ENCODE data around the gene DPH6. TPM values are rescaled to one million over a fixed set of nuclear protein-coding genes. Genes with fewer than 3 reads are reported as not detected.
"Not testable (repeated sequence)": the region's sequence is repeated elsewhere in the genome, so short reads cannot be mapped to it uniquely, and the experiment has no call there.

The DPH6 gene
- total RNA-seq, 1 donor from 2014 or later = 20.9 TPM

DNA sequence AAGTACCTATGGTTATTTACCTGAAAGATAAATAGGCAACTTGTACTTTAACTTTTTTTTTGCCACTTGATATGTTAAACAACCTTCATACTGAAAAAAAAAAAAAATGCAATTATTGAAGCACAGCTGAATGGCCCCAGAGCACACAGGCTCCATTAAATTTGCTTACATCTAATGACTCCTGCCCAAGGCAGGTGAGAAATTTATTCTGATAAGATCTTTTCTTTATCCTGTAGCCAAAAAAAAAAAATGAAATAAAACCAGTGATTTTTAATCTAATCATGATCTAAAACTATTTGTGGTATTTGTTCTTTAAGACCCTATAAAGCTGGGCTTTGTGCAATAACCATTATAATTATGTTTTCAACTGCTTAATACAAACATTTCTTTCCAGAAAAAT is 115.7 kb downstream of the DPH6 start:
- no peaks in the 10 kb centered on the region for H3K4me1 ChIP-seq (ENCODE audit: control insufficient read depth in 3 of 3, insufficient read depth in 3 of 3, low read length in 3 of 3)
- H3K27ac ChIP-seq (ENCODE audit: low read depth, low read length) = no peak overlapping the region
- H3K9me3 ChIP-seq (ENCODE audit: control insufficient read depth in 3 of 3, low read length in 3 of 3) = no peaks in the 10 kb centered on the region
- no peak overlapping the region for H3K9ac ChIP-seq (ENCODE audit: low read depth in 1 of 3, low read length in 3 of 3)
- no peaks in the 10 kb centered on the region for H3K36me3 ChIP-seq (ENCODE audit: control insufficient read depth in 3 of 3, insufficient read depth in 3 of 3, low read length in 3 of 3)
- H3K4me3 ChIP-seq (ENCODE audit: low read length in 3 of 3) = no peak overlapping the region
- H3K27me3 ChIP-seq (ENCODE audit: control insufficient read depth in 3 of 3, insufficient read depth in 3 of 3, low read length in 3 of 3) = no peaks in the 10 kb centered on the region

GRCh38 chr15:35427496-35427895 is 118.5 kb downstream of the DPH6 start:
- Histone ChIP-seq H3K9ac (ENCODE audit: low read depth in 1 of 3, low read length in 3 of 3) (no peak overlapping the region), H3K27me3 (ENCODE audit: control insufficient read depth in 3 of 3, insufficient read depth in 3 of 3, low read length in 3 of 3) (no peaks in the 10 kb centered on the region), H3K27ac (ENCODE audit: low read depth, low read length) (no peak overlapping the region), H3K36me3 (ENCODE audit: control insufficient read depth in 3 of 3, insufficient read depth in 3 of 3, low read length in 3 of 3) (no peaks in the 10 kb centered on the region), H3K4me1 (ENCODE audit: control insufficient read depth in 3 of 3, insufficient read depth in 3 of 3, low read length in 3 of 3) (no peaks in the 10 kb centered on the region), H3K4me3 (ENCODE audit: low read length in 3 of 3) (no peak overlapping the region), H3K9me3 (ENCODE audit: control insufficient read depth in 3 of 3, low read length in 3 of 3) (no peaks in the 10 kb centered on the region)

DNA sequence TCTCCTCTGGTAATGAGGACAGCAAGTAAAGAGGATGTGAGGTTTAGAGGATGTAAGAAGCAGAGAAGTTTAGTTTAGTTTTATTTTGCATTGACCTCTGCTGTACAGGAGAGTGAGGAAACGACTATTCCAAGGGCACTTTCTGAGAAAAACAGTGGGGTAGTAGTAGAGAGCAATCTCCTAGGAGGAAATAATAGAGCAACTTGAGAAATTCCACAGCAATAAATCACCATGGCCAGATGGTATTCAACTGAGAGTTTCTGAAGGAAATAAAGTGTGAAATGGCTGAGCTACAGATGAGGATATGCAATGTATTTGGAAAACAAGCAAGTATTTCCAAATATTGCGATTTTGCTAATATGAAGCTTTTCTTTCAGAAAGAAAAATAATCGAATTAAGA is 118.9 kb downstream of the DPH6 start:
- Histone ChIP-seq H3K9me3 (ENCODE audit: control insufficient read depth in 3 of 3, low read length in 3 of 3) (no peaks in the 10 kb centered on the region), H3K4me3 (ENCODE audit: low read length in 3 of 3) (no peak overlapping the region), H3K27me3 (ENCODE audit: control insufficient read depth in 3 of 3, insufficient read depth in 3 of 3, low read length in 3 of 3) (no peaks in the 10 kb centered on the region), H3K36me3 (ENCODE audit: control insufficient read depth in 3 of 3, insufficient read depth in 3 of 3, low read length in 3 of 3) (no peaks in the 10 kb centered on the region), H3K9ac (ENCODE audit: low read depth in 1 of 3, low read length in 3 of 3) (no peak overlapping the region), H3K4me1 (ENCODE audit: control insufficient read depth in 3 of 3, insufficient read depth in 3 of 3, low read length in 3 of 3) (no peaks in the 10 kb centered on the region), H3K27ac (ENCODE audit: low read depth, low read length) (no peak overlapping the region)

DNA sequence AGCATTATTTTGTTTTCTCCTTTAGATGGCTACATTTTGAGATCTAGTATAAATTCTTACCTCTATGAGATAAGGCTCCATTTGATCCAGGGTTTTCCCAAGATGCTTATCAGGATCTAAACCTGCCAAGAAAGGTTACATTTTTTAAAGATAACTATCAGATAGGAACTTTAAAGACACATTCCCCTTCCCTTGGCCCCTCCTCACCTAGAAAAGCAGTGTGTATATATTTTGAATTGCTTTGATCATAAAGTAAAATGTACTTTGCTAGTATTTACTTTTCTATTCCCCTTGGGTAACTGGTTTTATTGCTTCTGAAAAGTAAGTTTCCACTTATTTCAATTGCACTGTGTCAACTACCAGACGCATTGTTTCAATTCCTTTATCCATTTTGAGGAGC is 135.2 kb downstream of the DPH6 start:
- H3K4me3 ChIP-seq (ENCODE audit: low read length in 3 of 3) = no peak overlapping the region
- no peak overlapping the region for H3K27ac ChIP-seq (ENCODE audit: low read depth, low read length)
- no peaks in the 10 kb centered on the region for H3K27me3 ChIP-seq (ENCODE audit: control insufficient read depth in 3 of 3, insufficient read depth in 3 of 3, low read length in 3 of 3)
- no peak overlapping the region for H3K9ac ChIP-seq (ENCODE audit: low read depth in 1 of 3, low read length in 3 of 3)
- no peaks in the 10 kb centered on the region for H3K9me3 ChIP-seq (ENCODE audit: control insufficient read depth in 3 of 3, low read length in 3 of 3)
- H3K36me3 ChIP-seq (ENCODE audit: control insufficient read depth in 3 of 3, insufficient read depth in 3 of 3, low read length in 3 of 3) = peaks cover 0 to 8% (median 0%) of the 10 kb centered on the region in 3 donors
- no peaks in the 10 kb centered on the region for H3K4me1 ChIP-seq (ENCODE audit: control insufficient read depth in 3 of 3, insufficient read depth in 3 of 3, low read length in 3 of 3)

- Histone ChIP-seq H3K36me3 (ENCODE audit: control insufficient read depth in 3 of 3, insufficient read depth in 3 of 3, low read length in 3 of 3) (peaks cover 0 to 3% (median 0%) of the 10 kb centered on the region in 3 donors), H3K27me3 (ENCODE audit: control insufficient read depth in 3 of 3, insufficient read depth in 3 of 3, low read length in 3 of 3) (no peaks in the 10 kb centered on the region), H3K9me3 (ENCODE audit: control insufficient read depth in 3 of 3, low read length in 3 of 3) (no peaks in the 10 kb centered on the region), H3K4me3 (ENCODE audit: low read length in 3 of 3) (no peak overlapping the region), H3K4me1 (ENCODE audit: control insufficient read depth in 3 of 3, insufficient read depth in 3 of 3, low read length in 3 of 3) (no peaks in the 10 kb centered on the region), H3K9ac (ENCODE audit: low read depth in 1 of 3, low read length in 3 of 3) (no peak overlapping the region), H3K27ac (ENCODE audit: low read depth, low read length) (no peak overlapping the region)
These were observed 146.1 kb downstream of the DPH6 start for GRCh38 chr15:35399901-35400300.

- H3K27ac ChIP-seq (ENCODE audit: low read depth, low read length) = no peak overlapping the region
- no peaks in the 10 kb centered on the region for H3K4me1 ChIP-seq (ENCODE audit: control insufficient read depth in 3 of 3, insufficient read depth in 3 of 3, low read length in 3 of 3)
- no peaks in the 10 kb centered on the region for H3K27me3 ChIP-seq (ENCODE audit: control insufficient read depth in 3 of 3, insufficient read depth in 3 of 3, low read length in 3 of 3)
- H3K9me3 ChIP-seq (ENCODE audit: control insufficient read depth in 3 of 3, low read length in 3 of 3) = no peaks in the 10 kb centered on the region
- H3K9ac ChIP-seq (ENCODE audit: low read depth in 1 of 3, low read length in 3 of 3) = no peak overlapping the region
- H3K36me3 ChIP-seq (ENCODE audit: control insufficient read depth in 3 of 3, insufficient read depth in 3 of 3, low read length in 3 of 3) = no peaks in the 10 kb centered on the region
- no peak overlapping the region for H3K4me3 ChIP-seq (ENCODE audit: low read length in 3 of 3)
These were observed 148.9 kb downstream of the DPH6 start for GRCh38 chr15:35397027-35397426.

DNA sequence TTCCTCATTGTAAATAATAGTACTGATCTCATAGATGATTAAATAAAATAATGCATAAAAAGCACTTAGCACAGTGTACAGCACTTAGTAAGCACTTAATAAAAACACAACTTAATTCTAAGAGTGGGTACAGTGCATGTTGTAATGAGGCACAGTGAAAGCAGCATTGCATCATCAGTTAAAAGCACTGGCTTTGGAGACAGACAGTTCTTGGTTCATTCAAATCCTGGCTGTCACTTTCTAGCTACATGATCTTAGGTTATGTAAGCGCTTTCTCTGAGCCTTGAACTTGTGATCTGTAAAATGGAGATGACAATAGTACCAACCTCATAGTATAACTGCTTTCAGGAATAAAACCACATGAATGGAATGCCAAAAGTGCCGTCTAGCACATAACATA is 151.5 kb downstream of the DPH6 start:
- Histone ChIP-seq H3K9ac (ENCODE audit: low read depth in 1 of 3, low read length in 3 of 3) (no peak overlapping the region), H3K9me3 (ENCODE audit: control insufficient read depth in 3 of 3, low read length in 3 of 3) (no peaks in the 10 kb centered on the region), H3K27ac (ENCODE audit: low read depth, low read length) (no peak overlapping the region), H3K4me3 (ENCODE audit: low read length in 3 of 3) (no peak overlapping the region), H3K36me3 (ENCODE audit: control insufficient read depth in 3 of 3, insufficient read depth in 3 of 3, low read length in 3 of 3) (no peaks in the 10 kb centered on the region), H3K4me1 (ENCODE audit: control insufficient read depth in 3 of 3, insufficient read depth in 3 of 3, low read length in 3 of 3) (no peaks in the 10 kb centered on the region), H3K27me3 (ENCODE audit: control insufficient read depth in 3 of 3, insufficient read depth in 3 of 3, low read length in 3 of 3) (no peaks in the 10 kb centered on the region)

GRCh38 chr15:35393398-35393797 is 152.6 kb downstream of the DPH6 start:
- Histone ChIP-seq H3K27me3 (ENCODE audit: control insufficient read depth in 3 of 3, insufficient read depth in 3 of 3, low read length in 3 of 3) (no peaks in the 10 kb centered on the region), H3K36me3 (ENCODE audit: control insufficient read depth in 3 of 3, insufficient read depth in 3 of 3, low read length in 3 of 3) (no peaks in the 10 kb centered on the region), H3K4me1 (ENCODE audit: control insufficient read depth in 3 of 3, insufficient read depth in 3 of 3, low read length in 3 of 3) (no peaks in the 10 kb centered on the region), H3K9ac (ENCODE audit: low read depth in 1 of 3, low read length in 3 of 3) (no peak overlapping the region), H3K9me3 (ENCODE audit: control insufficient read depth in 3 of 3, low read length in 3 of 3) (no peaks in the 10 kb centered on the region), H3K27ac (ENCODE audit: low read depth, low read length) (no peak overlapping the region), H3K4me3 (ENCODE audit: low read length in 3 of 3) (no peak overlapping the region)

- H3K9ac ChIP-seq (ENCODE audit: low read depth in 1 of 3, low read length in 3 of 3); H3K9me3 ChIP-seq (ENCODE audit: control insufficient read depth in 3 of 3, low read length in 3 of 3); H3K27ac ChIP-seq (ENCODE audit: low read depth, low read length); H3K4me1 ChIP-seq (ENCODE audit: control insufficient read depth in 3 of 3, insufficient read depth in 3 of 3, low read length in 3 of 3); H3K4me3 ChIP-seq (ENCODE audit: low read length in 3 of 3); H3K27me3 ChIP-seq (ENCODE audit: control insufficient read depth in 3 of 3, insufficient read depth in 3 of 3, low read length in 3 of 3); H3K36me3 ChIP-seq (ENCODE audit: control insufficient read depth in 3 of 3, insufficient read depth in 3 of 3, low read length in 3 of 3): not testable (repeated sequence)
These were observed 154.5 kb downstream of the DPH6 start for GRCh38 chr15:35391408-35391984.

DNA sequence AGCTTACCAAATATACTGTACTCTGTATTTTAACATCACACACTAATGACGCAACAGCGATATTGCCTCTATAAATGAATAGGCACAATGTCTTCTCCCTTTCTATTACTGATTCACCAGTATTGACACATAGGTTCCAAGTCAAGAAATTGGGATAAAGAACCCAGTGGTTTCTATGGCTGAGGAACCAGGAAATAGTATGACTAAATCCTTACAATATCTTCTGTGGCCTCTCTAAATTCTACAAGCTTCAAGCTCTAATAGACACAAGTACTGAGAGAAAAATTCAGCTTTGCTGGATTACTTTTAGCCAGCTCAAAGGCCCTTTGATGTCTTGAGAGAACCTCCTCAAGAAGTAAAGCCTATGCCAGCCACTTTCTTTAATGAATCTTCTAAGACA is 162.5 kb downstream of the DPH6 start:
- peaks cover 0 to 8% (median 5%) of the 10 kb centered on the region in 3 donors for H3K36me3 ChIP-seq (ENCODE audit: control insufficient read depth in 3 of 3, insufficient read depth in 3 of 3, low read length in 3 of 3)
- H3K27me3 ChIP-seq (ENCODE audit: control insufficient read depth in 3 of 3, insufficient read depth in 3 of 3, low read length in 3 of 3) = no peaks in the 10 kb centered on the region
- H3K9ac ChIP-seq (ENCODE audit: low read depth in 1 of 3, low read length in 3 of 3) = no peak overlapping the region
- no peak overlapping the region for H3K27ac ChIP-seq (ENCODE audit: low read depth, low read length)
- no peak overlapping the region for H3K4me3 ChIP-seq (ENCODE audit: low read length in 3 of 3)
- no peaks in the 10 kb centered on the region for H3K9me3 ChIP-seq (ENCODE audit: control insufficient read depth in 3 of 3, low read length in 3 of 3)
- no peaks in the 10 kb centered on the region for H3K4me1 ChIP-seq (ENCODE audit: control insufficient read depth in 3 of 3, insufficient read depth in 3 of 3, low read length in 3 of 3)

DNA sequence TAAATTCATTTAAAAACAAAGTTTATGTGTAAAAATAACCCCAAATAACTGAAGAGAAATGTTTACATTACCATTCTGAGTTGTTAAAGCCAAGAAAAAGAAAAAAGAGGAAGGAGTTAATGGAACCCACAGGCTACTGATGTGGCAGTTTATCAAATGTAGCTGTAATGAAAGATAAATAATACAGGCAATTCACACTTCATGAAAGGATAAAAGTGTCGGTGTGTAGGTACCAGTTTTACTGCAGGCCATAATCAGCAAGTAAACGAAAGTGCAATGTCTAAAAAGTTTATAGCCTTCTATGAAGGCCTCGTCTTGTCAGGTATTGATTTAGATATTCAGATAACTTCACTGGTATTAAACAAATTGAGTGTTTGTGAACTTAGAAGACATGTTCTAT is 164.6 kb downstream of the DPH6 start:
- H3K27ac ChIP-seq (ENCODE audit: low read depth, low read length) = no peak overlapping the region
- H3K36me3 ChIP-seq (ENCODE audit: control insufficient read depth in 3 of 3, insufficient read depth in 3 of 3, low read length in 3 of 3) = peaks cover 0 to 8% (median 5%) of the 10 kb centered on the region in 3 donors
- no peak overlapping the region for H3K4me3 ChIP-seq (ENCODE audit: low read length in 3 of 3)
- H3K4me1 ChIP-seq (ENCODE audit: control insufficient read depth in 3 of 3, insufficient read depth in 3 of 3, low read length in 3 of 3) = no peaks in the 10 kb centered on the region
- H3K27me3 ChIP-seq (ENCODE audit: control insufficient read depth in 3 of 3, insufficient read depth in 3 of 3, low read length in 3 of 3) = no peaks in the 10 kb centered on the region
- H3K9me3 ChIP-seq (ENCODE audit: control insufficient read depth in 3 of 3, low read length in 3 of 3) = no peaks in the 10 kb centered on the region
- H3K9ac ChIP-seq (ENCODE audit: low read depth in 1 of 3, low read length in 3 of 3) = no peak overlapping the region
